Activated CD4-positive, alpha-beta T cell treated with anti-CD3 and anti-CD28 coated beads for 24 hours (primary cell): ENCODE data around the gene L2HGDH.
"Not testable (repeated sequence)": the region's sequence is repeated elsewhere in the genome, so short reads cannot be mapped to it uniquely, and the experiment has no call there.

ENCODE experiments used
- DNase-seq, 2 donors: peaks; one replicate each; pipeline ENCODE4 v3.0.0-alpha.2; 2020; ENCODE audit warnings: low read depth in 2 of 2

The L2HGDH gene

GRCh38 chr14:50311972-50312733 lies at the start of gene L2HGDH, which contains the start of gene DMAC2L:
L2HGDH (minus strand) TSS chr14:50312229; CDS start chr14:50312150, 79 bp downstream.
DMAC2L (plus strand) TSS chr14:50312324; CDS start chr14:50321488, 9,164 bp downstream.
- DNase-seq: peak; percentile 82 to 83

GRCh38 chr14:50360851-50361250 lies 48.8 kb upstream of the L2HGDH start:
- no peak for DNase-seq

GRCh38 chr14:50360093-50360492 lies 48.1 kb upstream of the L2HGDH start:
- no peak for DNase-seq

GRCh38 chr14:50359631-50360030 lies 47.6 kb upstream of the L2HGDH start:
- DNase-seq: no peak

GRCh38 chr14:50357753-50358395 lies 45.8 kb upstream of the L2HGDH start:
- no peak for DNase-seq

- DNase-seq: no peak
Observed at GRCh38 chr14:50357124-50357523, 45.1 kb upstream of the L2HGDH start.

GRCh38 chr14:50356283-50356682 lies 44.3 kb upstream of the L2HGDH start:
- not testable (repeated sequence) for DNase-seq

GRCh38 chr14:50355692-50356091 lies 43.7 kb upstream of the L2HGDH start:
- no peak for DNase-seq

GRCh38 chr14:50354527-50354926 lies 42.5 kb upstream of the L2HGDH start:
- DNase-seq: no peak

GRCh38 chr14:50353126-50353525 lies 41.1 kb upstream of the L2HGDH start:
- DNase-seq: no peak

GRCh38 chr14:50352584-50352983 lies 40.6 kb upstream of the L2HGDH start:
- no peak for DNase-seq

- DNase-seq: no peak
Observed at GRCh38 chr14:50350975-50351374, 38.9 kb upstream of the L2HGDH start.

- DNase-seq: no peak
Observed at GRCh38 chr14:50348933-50349332, 36.9 kb upstream of the L2HGDH start.

- no peak for DNase-seq
Observed at GRCh38 chr14:50347521-50347920, 35.5 kb upstream of the L2HGDH start.

- DNase-seq: no peak
Observed at GRCh38 chr14:50345846-50346422, 33.9 kb upstream of the L2HGDH start.

- DNase-seq: no peak
Observed at GRCh38 chr14:50344876-50345563, 33.0 kb upstream of the L2HGDH start.

- DNase-seq: peak; percentile 59 to 61
Observed at GRCh38 chr14:50344116-50344775, 32.2 kb upstream of the L2HGDH start.

GRCh38 chr14:50343434-50343833 lies 31.4 kb upstream of the L2HGDH start:
- no peak for DNase-seq

- DNase-seq: no peak
Observed at GRCh38 chr14:50342221-50343078, 30.4 kb upstream of the L2HGDH start.

- no peak for DNase-seq
Observed at GRCh38 chr14:50340963-50341362, 28.9 kb upstream of the L2HGDH start.

- DNase-seq: no peak
Observed at GRCh38 chr14:50340045-50340444, 28.0 kb upstream of the L2HGDH start.
